Sigmoid colon (tissue), 4 donors: Measurements from ENCODE around the gene STK11.

Experiments used
- POLR2A ChIP-seq, 2 donors: fragments of 450-650 bp; IDR thresholded peaks; one replicate each; pipeline ENCODE4 v1.6.1; 2016; ENCODE audit warnings: antibody characterized with exemption in 2 of 2, mild to moderate bottlenecking in 2 of 2, moderate library complexity in 2 of 2
- POLR2AphosphoS5 ChIP-seq, 4 donors: sonication (generic); formaldehyde crosslinking; IDR thresholded peaks; one replicate each; pipeline ENCODE4 v1.6.1; 2017; ENCODE audit warnings: antibody characterized with exemption in 4 of 4
- TF ChIP-seq, protein P1 (sequence below), 4 experiments: fragments of 450-650 bp in 3 of 4; fragments of 200-600 bp in 1 of 4; IDR thresholded peaks; one replicate each; pipeline ENCODE4 v1.5.1; 2016 to 2019; ENCODE audit warnings: antibody characterized with exemption in 4 of 4, mild to moderate bottlenecking in 3 of 4, moderate library complexity in 2 of 4

DNA sequence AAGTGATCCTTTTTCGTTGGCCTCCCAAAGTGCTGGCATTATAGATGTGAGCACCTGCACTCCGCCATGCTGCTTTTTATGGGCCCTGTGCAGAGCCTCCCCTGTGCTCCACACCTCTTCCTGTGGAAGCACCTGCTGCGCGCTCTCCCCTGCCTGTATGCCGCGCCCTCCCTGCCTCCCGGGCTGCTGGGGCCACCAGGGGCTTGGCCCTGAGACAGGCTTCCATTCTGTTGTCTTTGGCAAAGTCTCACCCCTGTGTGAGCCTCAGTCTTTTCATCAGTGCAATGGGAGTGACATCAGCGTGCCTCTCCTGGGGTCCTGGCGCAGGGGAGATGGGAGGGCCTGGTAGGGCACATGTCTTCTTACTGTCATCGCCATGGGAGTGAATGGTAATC is 71.0 kb downstream of the STK11 start:
- no peak for TF ChIP-seq POLR2AphosphoS5 (IDR thresholded peaks at IDR 0.05)
- TF ChIP-seq, protein P1, sequence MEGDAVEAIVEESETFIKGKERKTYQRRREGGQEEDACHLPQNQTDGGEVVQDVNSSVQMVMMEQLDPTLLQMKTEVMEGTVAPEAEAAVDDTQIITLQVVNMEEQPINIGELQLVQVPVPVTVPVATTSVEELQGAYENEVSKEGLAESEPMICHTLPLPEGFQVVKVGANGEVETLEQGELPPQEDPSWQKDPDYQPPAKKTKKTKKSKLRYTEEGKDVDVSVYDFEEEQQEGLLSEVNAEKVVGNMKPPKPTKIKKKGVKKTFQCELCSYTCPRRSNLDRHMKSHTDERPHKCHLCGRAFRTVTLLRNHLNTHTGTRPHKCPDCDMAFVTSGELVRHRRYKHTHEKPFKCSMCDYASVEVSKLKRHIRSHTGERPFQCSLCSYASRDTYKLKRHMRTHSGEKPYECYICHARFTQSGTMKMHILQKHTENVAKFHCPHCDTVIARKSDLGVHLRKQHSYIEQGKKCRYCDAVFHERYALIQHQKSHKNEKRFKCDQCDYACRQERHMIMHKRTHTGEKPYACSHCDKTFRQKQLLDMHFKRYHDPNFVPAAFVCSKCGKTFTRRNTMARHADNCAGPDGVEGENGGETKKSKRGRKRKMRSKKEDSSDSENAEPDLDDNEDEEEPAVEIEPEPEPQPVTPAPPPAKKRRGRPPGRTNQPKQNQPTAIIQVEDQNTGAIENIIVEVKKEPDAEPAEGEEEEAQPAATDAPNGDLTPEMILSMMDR (IDR thresholded peaks at IDR 0.05) = no peak
- TF ChIP-seq POLR2A (IDR thresholded peaks at IDR 0.05) = no peak
